Posterior cingulate gyrus (tissue), 11 donors: Measurements from ENCODE around the gene PDCD1.

Experiments
- DNase-seq, 10 donors: peaks; one replicate each; pipeline versions ENCODE4 v3.0.0 to v3.0.0-alpha.2; 2020 to 2021; ENCODE audit warnings: mixed read lengths in 3 of 10
- intact Hi-C: fragments of 100-400 bp; cut with DNase I; formaldehyde crosslinking; loops from one replicate; pipeline ENCODE4 v1.15.1; 2023

The PDCD1 gene

GRCh38 chr2:241855245-241855887 lies 3.3 kb downstream of the PDCD1 start:
- peak in 4 of 10 donors; percentile 10 to 80 (median 76) for DNase-seq
- intact Hi-C loops = no loop called here

- peak in 4 of 10 donors; percentile 13 to 78 (median 46) for DNase-seq
- intact Hi-C loops = no loop called here
These were observed 4.1 kb downstream of the PDCD1 start for GRCh38 chr2:241854342-241855244.

GRCh38 chr2:241853651-241854341 lies 4.9 kb downstream of the PDCD1 start:
- intact Hi-C loops = no loop called here
- DNase-seq = peak in 6 of 10 donors; percentile 8 to 85 (median 48)

DNA sequence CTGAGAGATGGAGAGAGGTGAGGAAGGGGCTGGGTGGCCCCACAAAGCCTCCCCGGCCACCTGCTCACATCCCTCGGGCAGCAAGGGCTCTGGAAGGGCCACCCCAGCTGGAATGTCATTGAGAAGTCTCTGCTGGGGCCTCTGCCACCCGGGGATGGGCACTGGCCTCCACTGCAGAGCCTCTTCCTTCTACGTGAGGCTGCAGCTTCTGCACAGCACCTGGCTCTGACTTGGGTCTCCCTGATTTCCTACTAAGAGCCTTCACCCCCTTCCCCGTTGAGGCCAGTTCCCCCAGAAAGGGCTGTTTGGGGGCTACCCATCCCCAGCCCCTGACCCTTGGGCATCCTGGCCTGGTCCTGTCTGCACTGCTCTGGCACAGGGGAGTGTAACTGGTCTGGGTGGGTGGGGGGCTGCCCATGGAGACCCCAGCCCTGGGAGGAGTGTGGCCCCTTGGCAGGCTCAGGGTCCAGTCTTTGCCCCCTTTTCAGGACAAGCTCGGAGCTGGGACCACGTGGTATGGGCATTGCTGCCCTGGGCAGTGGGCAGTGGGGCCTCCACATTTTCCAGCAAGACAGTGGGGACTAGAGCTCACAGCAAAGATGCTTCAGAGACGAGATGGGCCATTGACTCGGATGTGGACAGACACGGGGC lies 5.6 kb downstream of the PDCD1 start:
- DNase-seq = peak in 3 of 10 donors; percentile 22 to 67 (median 61)
- intact Hi-C loops = no loop called here

- DNase-seq = peak in 5 of 10 donors; percentile 8 to 85 (median 67)
- intact Hi-C loops = no loop called here
These were observed 6.3 kb downstream of the PDCD1 start for GRCh38 chr2:241852116-241852980.

GRCh38 chr2:241851325-241852115 lies 7.2 kb downstream of the PDCD1 start:
- DNase-seq = peak in 3 of 10 donors; percentile 22 to 59 (median 49)

GRCh38 chr2:241850544-241851324 lies 8.0 kb downstream of the PDCD1 start:
- peak in 4 of 10 donors; percentile 19 to 73 (median 61) for DNase-seq
- intact Hi-C loops = no loop called here

More at GRCh38 chr2:241851325-241852115, 7.2 kb downstream of the PDCD1 start:
- intact Hi-C loops = no loop called here

GRCh38 chr2:241849616-241850543 lies 8.8 kb downstream of the PDCD1 start:
- DNase-seq = peak in 3 of 10 donors; percentile 15 to 72 (median 48)
- intact Hi-C loops = no loop called here

DNA sequence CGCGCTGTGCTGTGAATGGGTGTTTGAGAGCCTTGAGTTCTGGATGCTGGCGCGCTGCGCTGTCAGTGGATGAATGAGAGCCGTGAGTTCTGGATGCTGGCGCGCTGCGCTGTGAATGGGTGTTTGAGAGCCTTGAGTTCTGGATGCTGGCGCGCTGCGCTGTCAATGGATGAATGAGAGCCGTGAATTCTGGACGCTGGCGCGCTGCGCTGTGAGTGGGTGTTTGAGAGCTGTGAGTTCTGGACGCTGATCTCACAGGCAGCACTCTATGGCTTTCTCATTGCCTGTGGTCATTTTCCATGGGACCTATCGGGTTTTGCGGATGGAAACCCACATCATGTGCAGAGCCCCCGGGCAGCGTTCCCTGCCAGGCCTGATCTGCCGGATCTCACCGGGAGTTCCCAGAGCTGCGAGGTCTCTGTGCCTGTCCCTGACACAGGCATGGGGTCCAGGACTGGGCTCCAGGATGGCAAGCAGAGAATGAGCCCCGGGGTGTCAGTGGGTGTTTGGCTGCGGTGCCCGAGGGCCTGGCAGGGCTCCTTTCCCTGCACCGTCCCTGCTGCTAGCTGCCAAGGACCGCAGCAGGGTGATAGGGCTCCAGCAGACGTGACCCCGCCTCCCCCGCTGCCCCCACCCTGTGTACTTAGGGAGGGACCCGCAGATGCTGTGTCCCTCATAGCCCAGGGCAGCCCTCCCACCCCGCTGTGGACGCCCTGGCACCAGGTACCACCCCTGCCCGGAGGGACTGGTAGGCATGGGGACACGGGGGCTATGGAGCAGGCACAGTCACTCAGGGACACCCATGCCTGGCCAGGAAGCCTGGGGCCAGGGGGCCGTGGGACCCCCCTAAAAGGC lies 9.7 kb downstream of the PDCD1 start:
- peak in 5 of 10 donors; percentile 9 to 89 (median 74) for DNase-seq

DNA sequence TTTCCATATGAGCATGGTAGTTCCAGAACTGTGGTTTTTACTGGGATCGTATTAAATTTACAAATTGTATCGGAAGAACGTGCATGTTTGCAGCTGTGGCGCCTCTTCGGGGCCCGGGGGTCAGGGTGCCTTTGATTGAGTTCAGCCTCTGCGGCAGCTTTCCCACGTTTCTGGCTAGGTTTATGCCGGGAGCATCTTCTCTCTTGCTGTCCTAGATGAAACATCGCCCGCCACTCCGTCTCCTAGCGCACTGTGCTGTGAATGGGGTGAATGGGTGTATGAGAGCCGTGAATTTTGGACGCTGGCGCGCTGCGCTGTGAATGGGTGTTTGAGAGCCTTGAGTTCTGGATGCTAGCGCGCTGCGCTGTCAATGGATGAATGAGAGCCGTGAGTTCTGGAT lies 12.3 kb downstream of the PDCD1 start:
- intact Hi-C loops = no loop called here
- peak in 2 of 10 donors; percentile 15 to 53 for DNase-seq

More for the DNA sequence above, 9.7 kb downstream of the PDCD1 start:
- intact Hi-C loops = no loop called here

GRCh38 chr2:241844831-241845578 lies 13.7 kb downstream of the PDCD1 start:
- intact Hi-C loops = no loop called here
- DNase-seq = peak in 2 of 10 donors; percentile 12 to 61

- peak in 6 of 10 donors; percentile 44 to 93 (median 70) for DNase-seq
- intact Hi-C loops = no loop called here
These were observed 14.5 kb downstream of the PDCD1 start for GRCh38 chr2:241844066-241844728.

DNA sequence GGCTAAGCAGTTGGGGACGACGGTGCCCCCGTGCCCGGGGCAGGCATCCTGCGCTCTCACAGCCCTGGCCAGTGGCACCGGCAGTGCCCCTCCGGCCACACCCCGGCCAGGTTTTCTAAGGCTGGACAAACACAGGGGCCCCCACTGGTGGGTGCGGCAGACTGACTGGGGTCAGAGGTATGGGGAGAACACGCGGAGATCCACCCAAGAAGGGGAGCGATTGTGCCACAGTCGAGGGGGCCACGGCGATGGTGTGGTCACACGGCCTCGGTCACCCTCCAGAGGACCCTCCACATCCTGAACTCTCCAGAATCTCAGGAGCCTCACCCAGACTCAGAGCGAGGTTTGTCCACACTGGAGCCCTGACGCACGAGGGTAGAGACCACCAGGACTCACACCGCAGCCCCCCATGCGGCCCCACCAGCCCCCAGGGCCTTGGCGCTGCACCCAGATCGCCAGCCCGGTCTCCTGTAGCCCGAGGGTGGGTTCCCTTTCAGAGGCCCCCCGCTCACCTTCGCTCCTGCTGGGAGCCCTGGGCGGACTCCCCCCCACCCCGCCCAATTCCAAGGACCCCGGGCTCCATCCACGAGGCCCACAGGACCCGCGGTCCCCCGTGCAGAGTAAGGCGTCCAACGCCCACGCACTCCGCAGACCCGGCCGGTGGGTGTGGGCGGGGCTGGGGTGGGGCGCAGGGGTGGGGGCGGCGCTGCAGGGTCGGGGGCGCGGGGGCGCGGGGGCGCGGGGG lies 15.2 kb downstream of the PDCD1 start:
- intact Hi-C loops = no loop called here
- peak in 4 of 10 donors; percentile 19 to 75 (median 68) for DNase-seq
